Activated CD8-positive, alpha-beta T cell treated with anti-CD3 and anti-CD28 coated beads, Interleukin-2, amount 10 ng/mL, durations not matched to agents 7 days and 5 days (primary cell): ENCODE results near the gene LSM6. TPM values are rescaled to one million over a fixed set of nuclear protein-coding genes. Genes with fewer than 3 reads are reported as not detected.

ENCODE experiments used
- ATAC-seq: fragments of 150-1000 bp; cut with Tn5 transposase; one replicate; pipeline ENCODE4 v1.10.0; 2021; ENCODE audit warnings: moderate library complexity
- CTCF ChIA-PET: fragments of 350-600 bp; sonication (Branson Sonifier 250); formaldehyde crosslinking; loops from one replicate; lab custom pipeline; 2021; ENCODE audit warnings: antibody characterized with exemption; lab: Charles Lee
- POLR2A ChIA-PET: fragments of 350-600 bp; sonication (Branson Sonifier 250); formaldehyde crosslinking; loops from one replicate; lab custom pipeline; 2021; ENCODE audit warnings: antibody characterized with exemption; lab: Charles Lee
- DNase-seq: peaks from one replicate; pipeline ENCODE4 v3.0.0-alpha.2; 2020
- H3K27ac Mint-ChIP-seq: one replicate; pipeline ENCODE4 v1.8.0; 2021; ENCODE audit warnings: mild to moderate bottlenecking, mixed read lengths
- H3K27me3 Mint-ChIP-seq: one replicate; pipeline ENCODE4 v1.8.0; 2021; ENCODE audit warnings: low read depth, mixed read lengths
- H3K36me3 Mint-ChIP-seq: one replicate; pipeline ENCODE4 v1.8.0; 2021; ENCODE audit warnings: low read depth, mixed read lengths
- H3K4me1 Mint-ChIP-seq: one replicate; pipeline ENCODE4 v1.8.0; 2021; ENCODE audit warnings: low read depth, mixed read lengths
- H3K4me3 Mint-ChIP-seq: one replicate; pipeline ENCODE4 v1.8.0; 2021; ENCODE audit warnings: mild to moderate bottlenecking, mixed read lengths
- H3K9me3 Mint-ChIP-seq: one replicate; pipeline ENCODE4 v1.8.0; 2022; ENCODE audit warnings: mixed read lengths; ENCODE audit not compliant: insufficient read depth
- total RNA-seq, 2 experiments: library from RNA; stranded (reverse); gene quantifications; one replicate each; pipeline ENCODE4 v1.2.3, GENCODE V29; 2021

LSM6 gene
- total RNA-seq, 2 experiments from 2014 or later: 52.2 to 64.3 TPM

- H3K27me3 Mint-ChIP-seq: peaks cover 6% of the 10 kb centered on the region
- ChIA-PET POLR2A (no interaction called here), CTCF (no interaction called here)
- H3K9me3 Mint-ChIP-seq: no peaks in the 10 kb centered on the region
- no peaks in the 10 kb centered on the region for H3K36me3 Mint-ChIP-seq
- no peaks in the 10 kb centered on the region for H3K4me1 Mint-ChIP-seq
- no peak for ATAC-seq
- H3K27ac Mint-ChIP-seq: no peak overlapping the region
- no peak for DNase-seq
- no peak overlapping the region for H3K4me3 Mint-ChIP-seq
These were observed 16.0 kb upstream of the LSM6 start for GRCh38 chr4:146159384-146160058.

GRCh38 chr4:146161243-146161642 is 14.3 kb upstream of the LSM6 start:
- DNase-seq (no peak), ATAC-seq (no peak)
- H3K36me3 Mint-ChIP-seq: no peaks in the 10 kb centered on the region
- H3K4me1 Mint-ChIP-seq: no peaks in the 10 kb centered on the region
- no peaks in the 10 kb centered on the region for H3K9me3 Mint-ChIP-seq
- ChIA-PET POLR2A (no interaction called here), CTCF (no interaction called here)
- H3K27ac Mint-ChIP-seq: no peak overlapping the region
- peaks cover 6% of the 10 kb centered on the region for H3K27me3 Mint-ChIP-seq
- no peak overlapping the region for H3K4me3 Mint-ChIP-seq

GRCh38 chr4:146165221-146165620 is 10.3 kb upstream of the LSM6 start:
- ATAC-seq (no peak), DNase-seq (no peak)
- Mint-ChIP-seq H3K4me3 (no peak overlapping the region), H3K9me3 (no peaks in the 10 kb centered on the region), H3K4me1 (no peaks in the 10 kb centered on the region), H3K27me3 (peaks cover 2% of the 10 kb centered on the region), H3K36me3 (no peaks in the 10 kb centered on the region), H3K27ac (no peak overlapping the region)
- ChIA-PET POLR2A (no interaction called here), CTCF (no interaction called here)

- no peak overlapping the region for H3K27ac Mint-ChIP-seq
- CTCF ChIA-PET: no interaction called here
- no peak overlapping the region for H3K4me3 Mint-ChIP-seq
- ATAC-seq (no peak), DNase-seq (no peak)
- H3K36me3 Mint-ChIP-seq: no peaks in the 10 kb centered on the region
- peaks cover 2% of the 10 kb centered on the region for H3K27me3 Mint-ChIP-seq
- no peaks in the 10 kb centered on the region for H3K9me3 Mint-ChIP-seq
- no peaks in the 10 kb centered on the region for H3K4me1 Mint-ChIP-seq
- POLR2A ChIA-PET: no interaction called here
These were observed 9.7 kb upstream of the LSM6 start for GRCh38 chr4:146165840-146166239.

GRCh38 chr4:146170149-146170548 is 5.4 kb upstream of the LSM6 start:
- H3K27ac Mint-ChIP-seq: no peak overlapping the region
- H3K9me3 Mint-ChIP-seq: no peaks in the 10 kb centered on the region
- ATAC-seq: no peak
- ChIA-PET CTCF (no interaction called here), POLR2A (no interaction called here)
- H3K36me3 Mint-ChIP-seq: no peaks in the 10 kb centered on the region
- peaks cover 1% of the 10 kb centered on the region for H3K4me1 Mint-ChIP-seq
- DNase-seq: no peak
- H3K4me3 Mint-ChIP-seq: no peak overlapping the region
- no peaks in the 10 kb centered on the region for H3K27me3 Mint-ChIP-seq

- ATAC-seq (no peak), DNase-seq (no peak)
- ChIA-PET POLR2A (no interaction called here), CTCF (interaction anchor here (1.1 to 1.9 kb wide), 2 partner anchors 82 to 1690 kb away, joined by 3 to 5 read pairs; no protein-coding TSS in a partner anchor)
- Mint-ChIP-seq H3K4me3 (peak overlapping the region; percentile 84), H3K9me3 (no peaks in the 10 kb centered on the region), H3K4me1 (peaks cover 34% of the 10 kb centered on the region), H3K27ac (peak overlapping the region; percentile 43), H3K36me3 (peaks cover 10% of the 10 kb centered on the region), H3K27me3 (no peaks in the 10 kb centered on the region)
These were observed 1.4 kb downstream of the LSM6 start for GRCh38 chr4:146176891-146177290.

GRCh38 chr4:146178126-146178525 is 2.6 kb downstream of the LSM6 start:
- ChIA-PET CTCF (interaction anchor here (1.9 kb wide), 1 partner anchor 83 kb away, joined by 5 read pairs; no protein-coding TSS in a partner anchor), POLR2A (no interaction called here)
- ATAC-seq (no peak), DNase-seq (no peak)
- Mint-ChIP-seq H3K9me3 (no peaks in the 10 kb centered on the region), H3K36me3 (peaks cover 15% of the 10 kb centered on the region), H3K27me3 (no peaks in the 10 kb centered on the region), H3K4me3 (no peak overlapping the region), H3K27ac (no peak overlapping the region), H3K4me1 (peaks cover 34% of the 10 kb centered on the region)

- no peaks in the 10 kb centered on the region for H3K9me3 Mint-ChIP-seq
- peaks cover 20% of the 10 kb centered on the region for H3K36me3 Mint-ChIP-seq
- DNase-seq: no peak
- no peak overlapping the region for H3K4me3 Mint-ChIP-seq
- CTCF ChIA-PET: no interaction called here
- H3K4me1 Mint-ChIP-seq: peaks cover 34% of the 10 kb centered on the region
- ATAC-seq: no peak
- H3K27ac Mint-ChIP-seq: no peak overlapping the region
- POLR2A ChIA-PET: no interaction called here
- H3K27me3 Mint-ChIP-seq: no peaks in the 10 kb centered on the region
These were observed 4.4 kb downstream of the LSM6 start for GRCh38 chr4:146179784-146180370.

- ChIA-PET CTCF (interaction anchor here (0.9 kb wide), 1 partner anchor 566 kb away, joined by 4 read pairs; no protein-coding TSS in a partner anchor), POLR2A (no interaction called here)
- Mint-ChIP-seq H3K36me3 (peaks cover 30% of the 10 kb centered on the region), H3K27me3 (no peaks in the 10 kb centered on the region), H3K4me1 (peaks cover 21% of the 10 kb centered on the region), H3K9me3 (no peaks in the 10 kb centered on the region), H3K4me3 (no peak overlapping the region), H3K27ac (no peak overlapping the region)
- DNase-seq: no peak
- no peak for ATAC-seq
These were observed 6.9 kb downstream of the LSM6 start for GRCh38 chr4:146182443-146182842.

- H3K27me3 Mint-ChIP-seq: no peaks in the 10 kb centered on the region
- H3K4me1 Mint-ChIP-seq: peaks cover 16% of the 10 kb centered on the region
- ATAC-seq: no peak
- no peak overlapping the region for H3K4me3 Mint-ChIP-seq
- no peak for DNase-seq
- H3K9me3 Mint-ChIP-seq: no peaks in the 10 kb centered on the region
- CTCF ChIA-PET: interaction anchor here (0.7 kb wide), 1 partner anchor 32 kb away, joined by 3 read pairs; no protein-coding TSS in a partner anchor
- no peak overlapping the region for H3K27ac Mint-ChIP-seq
- POLR2A ChIA-PET: no interaction called here
- H3K36me3 Mint-ChIP-seq: peaks cover 31% of the 10 kb centered on the region
These were observed 7.7 kb downstream of the LSM6 start for GRCh38 chr4:146183209-146183608.

GRCh38 chr4:146186041-146186440 is 10.5 kb downstream of the LSM6 start:
- no peaks in the 10 kb centered on the region for H3K27me3 Mint-ChIP-seq
- H3K36me3 Mint-ChIP-seq: peaks cover 39% of the 10 kb centered on the region
- ChIA-PET POLR2A (no interaction called here), CTCF (interaction anchor here (0.7 kb wide), 1 partner anchor 17 kb away, joined by 3 read pairs; no protein-coding TSS in a partner anchor)
- no peaks in the 10 kb centered on the region for H3K4me1 Mint-ChIP-seq
- no peak for ATAC-seq
- no peak overlapping the region for H3K4me3 Mint-ChIP-seq
- no peak for DNase-seq
- no peak overlapping the region for H3K27ac Mint-ChIP-seq
- H3K9me3 Mint-ChIP-seq: no peaks in the 10 kb centered on the region

GRCh38 chr4:146186596-146186995 is 11.1 kb downstream of the LSM6 start:
- DNase-seq: no peak

More at GRCh38 chr4:146186596-146186995, 11.1 kb downstream of the LSM6 start:
- H3K4me1 Mint-ChIP-seq: no peaks in the 10 kb centered on the region
- peaks cover 44% of the 10 kb centered on the region for H3K36me3 Mint-ChIP-seq
- no peak for ATAC-seq
- POLR2A ChIA-PET: no interaction called here
- no peak overlapping the region for H3K27ac Mint-ChIP-seq
- H3K4me3 Mint-ChIP-seq: no peak overlapping the region
- no peaks in the 10 kb centered on the region for H3K27me3 Mint-ChIP-seq
- CTCF ChIA-PET: no interaction called here
- H3K9me3 Mint-ChIP-seq: no peaks in the 10 kb centered on the region
